Activated naive CD4-positive, alpha-beta T cell (primary cell): ENCODE data around the gene FOXP4.

ENCODE experiments used
- DNase-seq, 4 experiments: peaks; one replicate each; lab custom pipeline; 2025; lab: John Stamatoyannopoulos, UW

Gene FOXP4

GRCh38 chr6:41519745-41520699 lies 26.2 kb upstream of the FOXP4 start:
- no peak for DNase-seq

GRCh38 chr6:41522780-41523548 lies 23.2 kb upstream of the FOXP4 start:
- no peak for DNase-seq

- DNase-seq = no peak
Observed at GRCh38 chr6:41523915-41524633, 22.1 kb upstream of the FOXP4 start.

- DNase-seq = no peak
Observed at GRCh38 chr6:41524634-41525011, 21.6 kb upstream of the FOXP4 start.

GRCh38 chr6:41527721-41528408 lies 18.3 kb upstream of the FOXP4 start:
- DNase-seq = no peak

GRCh38 chr6:41528409-41528963 lies 17.7 kb upstream of the FOXP4 start:
- no peak for DNase-seq

- no peak for DNase-seq
Observed at GRCh38 chr6:41529049-41529448, 17.1 kb upstream of the FOXP4 start.

- DNase-seq = no peak
Observed at GRCh38 chr6:41529970-41530369, 16.2 kb upstream of the FOXP4 start.

- no peak for DNase-seq
Observed at GRCh38 chr6:41530476-41530875, 15.7 kb upstream of the FOXP4 start.

GRCh38 chr6:41531016-41531415 lies 15.2 kb upstream of the FOXP4 start:
- DNase-seq = no peak

GRCh38 chr6:41531591-41532582 lies 14.3 kb upstream of the FOXP4 start:
- peak; percentile 26 to 55 (median 44) for DNase-seq

- DNase-seq = no peak
Observed at GRCh38 chr6:41535766-41536165, 10.4 kb upstream of the FOXP4 start.

GRCh38 chr6:41536795-41537758 lies 9.1 kb upstream of the FOXP4 start:
- no peak for DNase-seq

- DNase-seq = no peak
Observed at GRCh38 chr6:41538556-41539182, 7.5 kb upstream of the FOXP4 start.

GRCh38 chr6:41539204-41539603 lies 7.0 kb upstream of the FOXP4 start:
- DNase-seq = no peak

- no peak for DNase-seq
Observed at GRCh38 chr6:41541364-41541763, 4.8 kb upstream of the FOXP4 start.

- no peak for DNase-seq
Observed at GRCh38 chr6:41543087-41543486, 3.1 kb upstream of the FOXP4 start.

- DNase-seq = no peak
Observed at GRCh38 chr6:41545247-41545702, 906 bp upstream of the FOXP4 start.
